ENCODE data around the gene AGAP1.

GRCh38 chr2:235826826-235827225, 333.0 kb downstream of the AGAP1 start:
- TF ChIP-seq, protein P1, sequence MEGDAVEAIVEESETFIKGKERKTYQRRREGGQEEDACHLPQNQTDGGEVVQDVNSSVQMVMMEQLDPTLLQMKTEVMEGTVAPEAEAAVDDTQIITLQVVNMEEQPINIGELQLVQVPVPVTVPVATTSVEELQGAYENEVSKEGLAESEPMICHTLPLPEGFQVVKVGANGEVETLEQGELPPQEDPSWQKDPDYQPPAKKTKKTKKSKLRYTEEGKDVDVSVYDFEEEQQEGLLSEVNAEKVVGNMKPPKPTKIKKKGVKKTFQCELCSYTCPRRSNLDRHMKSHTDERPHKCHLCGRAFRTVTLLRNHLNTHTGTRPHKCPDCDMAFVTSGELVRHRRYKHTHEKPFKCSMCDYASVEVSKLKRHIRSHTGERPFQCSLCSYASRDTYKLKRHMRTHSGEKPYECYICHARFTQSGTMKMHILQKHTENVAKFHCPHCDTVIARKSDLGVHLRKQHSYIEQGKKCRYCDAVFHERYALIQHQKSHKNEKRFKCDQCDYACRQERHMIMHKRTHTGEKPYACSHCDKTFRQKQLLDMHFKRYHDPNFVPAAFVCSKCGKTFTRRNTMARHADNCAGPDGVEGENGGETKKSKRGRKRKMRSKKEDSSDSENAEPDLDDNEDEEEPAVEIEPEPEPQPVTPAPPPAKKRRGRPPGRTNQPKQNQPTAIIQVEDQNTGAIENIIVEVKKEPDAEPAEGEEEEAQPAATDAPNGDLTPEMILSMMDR (IDR thresholded peaks at IDR 0.05), result no peak
- TF ChIP-seq EP300 (IDR thresholded peaks at IDR 0.05) (no peak), POLR2A (IDR thresholded peaks at IDR 0.05) (no peak)
